ENCODE data around the gene ATG14.

GRCh38 chr14:55350461-55350860 lies 61.2 kb downstream of the ATG14 start:
- TF ChIP-seq ZNF274 (IDR thresholded peaks at IDR 0.05; ENCODE audit: low read depth, low read length) (no peak), YY1 (IDR thresholded peaks at IDR 0.05; ENCODE audit: insufficient read depth, insufficient read length) (no peak), SUZ12 (IDR thresholded peaks at IDR 0.05; ENCODE audit: extremely low read depth, insufficient read depth, insufficient read length) (no peak)

All from NT2/D1 (cell line).